Omental fat pad (tissue), 4 donors: Measurements from ENCODE around the gene WFDC9. TPM values are rescaled to one million over a fixed set of nuclear protein-coding genes. Genes with fewer than 3 reads are reported as not detected.

Experiments
- ATAC-seq: fragments of 150-250 bp; one replicate; pipeline ENCODE4 v1.9.1; 2016; ENCODE audit warnings: mild to moderate bottlenecking, moderate library complexity; ENCODE audit not compliant: low FRiP score
- DNase-seq: peaks from one replicate; pipeline ENCODE4 v3.0.0-alpha.2; 2019; ENCODE audit warnings: low spot score
- CTCF ChIP-seq, 3 donors: fragments of 450-650 bp; IDR thresholded peaks; one replicate each; pipeline ENCODE4 v1.5.1; 2016 to 2017; ENCODE audit warnings: antibody characterized with exemption in 3 of 3, mild to moderate bottlenecking in 3 of 3, moderate library complexity in 2 of 3
- total RNA-seq, 4 donors: library from RNA; depleted of rRNA; stranded (reverse); fragments of >200 nt; gene quantifications; one replicate each; pipeline ENCODE4 v1.1.0, GENCODE V29; 2016

The WFDC9 gene
- total RNA-seq, 4 donors from 2014 or later: not detected

DNA sequence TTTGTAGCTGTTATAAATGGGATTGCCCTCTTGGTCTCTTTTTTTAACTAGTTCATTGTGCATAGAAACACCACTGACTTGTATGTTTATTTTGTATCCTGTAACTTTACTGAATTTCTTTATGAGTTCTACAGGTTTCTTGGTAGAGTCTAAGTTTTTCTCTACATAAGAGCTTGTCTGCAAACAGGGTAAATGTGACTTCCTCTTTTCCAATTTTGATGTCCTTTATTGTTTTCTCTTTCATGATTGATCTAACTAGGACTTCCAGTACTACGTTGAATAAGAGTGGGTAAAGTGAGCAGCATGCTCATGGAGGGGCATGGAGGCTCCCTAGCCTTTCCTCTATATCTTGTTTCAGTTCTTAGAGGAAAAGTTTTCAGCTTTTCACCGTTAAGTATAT, 4.5 kb downstream of the WFDC9 start:
- no peak for TF ChIP-seq CTCF (IDR thresholded peaks at IDR 0.05)
- ATAC-seq (no peak), DNase-seq (no peak)

DNA sequence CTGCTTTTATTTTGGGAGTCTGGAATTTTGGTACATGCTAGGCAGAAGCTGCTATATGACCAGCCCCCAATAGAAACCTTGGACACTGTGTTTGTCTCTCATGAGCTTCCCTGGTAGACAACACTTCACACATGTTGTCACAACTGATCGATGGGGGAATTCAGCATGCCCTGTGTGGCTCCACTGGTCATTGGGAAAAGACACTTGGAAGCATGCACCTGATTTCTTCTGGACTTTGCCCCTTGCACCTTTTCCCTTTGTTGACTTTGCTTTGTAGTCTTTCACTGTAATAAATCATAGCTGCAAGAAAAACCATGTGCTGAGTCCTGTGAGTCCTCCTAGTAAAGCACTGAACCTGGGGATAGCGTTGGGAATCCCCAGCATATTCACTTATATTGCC, 9.5 kb downstream of the WFDC9 start:
- DNase-seq: no peak
- no peak for TF ChIP-seq CTCF (IDR thresholded peaks at IDR 0.05)
- ATAC-seq: no peak

GRCh38 chr20:45617591-45617990, 13.5 kb downstream of the WFDC9 start:
- DNase-seq: no peak
- TF ChIP-seq CTCF (IDR thresholded peaks at IDR 0.05): no peak
- no peak for ATAC-seq

DNA sequence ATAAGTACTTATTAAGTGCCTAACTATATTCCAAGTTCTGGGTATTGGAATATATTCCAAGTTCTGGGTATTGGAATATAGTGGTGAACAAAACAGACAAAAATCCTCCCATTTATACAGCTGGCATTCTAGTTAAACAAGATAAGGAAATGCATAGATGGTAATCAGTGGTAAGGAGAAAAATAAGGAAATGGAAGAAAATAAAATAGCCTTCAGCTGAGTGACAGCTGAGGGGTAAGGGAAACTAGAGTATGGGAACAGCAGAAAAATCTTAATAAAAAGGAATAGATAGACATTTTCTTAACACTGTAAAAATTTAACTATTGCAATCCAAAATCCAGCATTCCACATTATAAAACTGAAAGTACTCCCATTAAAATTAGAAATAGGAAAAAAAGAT, 18.8 kb downstream of the WFDC9 start:
- ATAC-seq (no peak), DNase-seq (no peak)
- no peak for TF ChIP-seq CTCF (IDR thresholded peaks at IDR 0.05)

GRCh38 chr20:45611054-45611453, 20.0 kb downstream of the WFDC9 start:
- DNase-seq (no peak), ATAC-seq (peak; percentile 66)
- TF ChIP-seq CTCF (IDR thresholded peaks at IDR 0.05): no peak

DNA sequence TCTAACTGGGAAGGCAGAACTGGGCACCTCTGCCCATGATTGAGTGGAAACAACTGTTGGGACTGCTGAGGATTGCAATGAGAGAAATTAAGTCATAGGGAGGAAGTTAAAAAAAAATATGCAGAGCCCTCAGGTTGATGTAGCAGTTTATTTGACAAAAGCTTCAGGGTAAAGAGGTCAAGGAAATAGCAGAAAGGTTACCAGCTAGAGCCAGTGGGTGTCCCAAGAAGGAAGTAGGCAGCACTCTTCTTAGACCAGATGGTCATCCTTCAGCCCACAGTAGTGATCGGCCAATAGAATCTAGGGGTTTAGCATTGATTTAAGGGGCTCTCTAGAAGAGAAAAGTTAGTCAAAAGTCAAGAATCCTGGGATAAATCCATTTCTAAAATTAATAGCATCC, 23.3 kb downstream of the WFDC9 start:
- no peak for TF ChIP-seq CTCF (IDR thresholded peaks at IDR 0.05)
- DNase-seq (no peak), ATAC-seq (no peak)

DNA sequence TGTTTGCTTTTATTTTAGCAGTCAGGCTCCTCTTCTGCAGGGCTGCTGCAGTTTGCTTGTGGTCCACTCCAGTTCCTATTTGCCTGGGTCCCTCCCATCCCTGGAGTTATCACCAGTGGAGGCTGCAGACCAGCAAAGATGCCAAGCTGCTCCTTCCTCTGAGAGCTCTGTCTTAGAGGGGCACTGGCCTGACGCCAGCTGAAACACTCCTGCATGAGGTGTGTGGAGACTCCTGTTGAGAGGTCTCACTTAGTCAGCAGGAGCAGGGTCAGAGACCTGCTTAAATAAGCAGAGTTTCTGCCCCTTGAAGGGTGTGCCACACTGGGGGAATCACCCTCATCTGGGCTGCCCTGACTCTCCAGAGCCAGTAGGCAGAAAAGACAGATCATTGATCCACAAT, 35.8 kb downstream of the WFDC9 start:
- no peak for TF ChIP-seq CTCF (IDR thresholded peaks at IDR 0.05)
- ATAC-seq (no peak), DNase-seq (no peak)
